Heart left ventricle (tissue), 16 donors: ENCODE data around the gene GPT2. TPM values are rescaled to one million over a fixed set of nuclear protein-coding genes. Genes with fewer than 3 reads are reported as not detected.

Experiments
- ATAC-seq, 4 donors: fragments of 200-7000 bp; cut with Tn5 transposase; one replicate each; pipeline ENCODE4 v1.9.1; 2020 to 2022; ENCODE audit warnings: moderate library complexity in 4 of 4, mild to moderate bottlenecking in 3 of 4, moderate number of reproducible peaks in 1 of 4
- DNase-seq, 5 donors: peaks; one replicate each; pipeline ENCODE4 v3.0.0-alpha.2; 2020
- H3K27ac ChIP-seq, 12 donors: fragments of 200-600 bp; sonication (generic) in 4 of 12; one replicate each; pipeline versions ENCODE4 v1.5.0 to v1.8.0; 2016 to 2022; ENCODE audit warnings: mild to moderate bottlenecking in 2 of 12
- H3K27me3 ChIP-seq, 9 donors: fragments of 200-600 bp; sonication (generic) in 2 of 9; one replicate each; pipeline versions ENCODE4 v1.5.1 to v1.8.0; 2016 to 2022; ENCODE audit warnings: mild to moderate bottlenecking in 3 of 9
- H3K36me3 ChIP-seq, 9 donors: fragments of 200-600 bp; sonication (generic) in 2 of 9; one replicate each; pipeline versions ENCODE4 v1.5.0 to v1.8.0; 2018 to 2022; ENCODE audit warnings: mild to moderate bottlenecking in 2 of 9
- H3K4me1 ChIP-seq, 12 donors: fragments of 200-600 bp; sonication (generic) in 4 of 12; one replicate each; pipeline versions ENCODE4 v1.5.0 to v1.8.0; 2016 to 2022; ENCODE audit warnings: mild to moderate bottlenecking in 3 of 12
- H3K4me3 ChIP-seq, 12 donors: fragments of 200-600 bp; sonication (generic) in 4 of 12; one replicate each; pipeline versions ENCODE4 v1.5.0 to v1.8.0; 2017 to 2022; ENCODE audit warnings: mild to moderate bottlenecking in 9 of 12, moderate library complexity in 4 of 12
- H3K9me3 ChIP-seq, 12 donors: fragments of 200-600 bp; sonication (generic) in 4 of 12; one replicate each; pipeline versions ENCODE4 v1.5.0 to v1.8.0; 2016 to 2022; ENCODE audit warnings: mild to moderate bottlenecking in 1 of 12
- CTCF ChIP-seq, 12 donors: fragments of 200-600 bp; sonication (generic) in 4 of 12; IDR thresholded peaks; one replicate each; pipeline versions ENCODE4 v1.5.0 to v1.8.0; 2018 to 2022; ENCODE audit warnings: antibody characterized with exemption in 12 of 12, mild to moderate bottlenecking in 5 of 12
- POLR2A ChIP-seq, 2 donors: fragments of 450-650 bp; IDR thresholded peaks; one replicate each; pipeline ENCODE4 v1.6.1; 2017; ENCODE audit warnings: antibody characterized with exemption in 2 of 2, mild to moderate bottlenecking in 2 of 2, moderate library complexity in 2 of 2
- WGBS, 4 donors: extraction: QIAGEN DNeasy Blood & Tissue Kit in 2 of 4; methylation state at CpG; one replicate each; pipeline versions ENCODE4 v1.1.5 to v1.1.7; 2013 to 2018; 5-methylcytosine and 5-hydroxymethylcytosine counted together
- intact Hi-C, 10 donors: fragments of 100-400 bp; cut with DNase I; formaldehyde crosslinking; loops; one replicate each; pipeline versions ENCODE4 v1.11.1 to v1.14.2; 2022
- polyA plus RNA-seq, 2 donors: library from polyadenylated mRNA; stranded (reverse); fragments of 200-250 nt; gene quantifications; one replicate each; pipeline ENCODE4 v1.2.3, GENCODE V29; 2013
- total RNA-seq, 9 donors: library from RNA; depleted of rRNA in 2 of 9; stranded (reverse); fragments of >200 nt in 2 of 9; fragmentation: NEBNext Ultra II Directional in 3 of 9; extraction: Animal tissue kit (Norgen Biotek cat#: 25700) in 3 of 9; gene quantifications; one replicate each; pipeline versions ENCODE4 v1.1.0 to v1.2.4, GENCODE V29; 2016 to 2023
- donor health status: ischemic (EF 13 %, LVEDD 7.1; RV severe dilation, severe dysfunction).
- donor health status: healthy with polysubstance abuse.
- donor health status: DM: no; HTN: yes; CAD: no.
- donor health status: DM: no; HTN: no; CAD: no.
- donor health status: ischemic (EF 25% LVEDD 6.9; RV normal size, moderate dysfunction).
- donor health status: ischemic (EF 25% LVEDD 5.7; RV mildly dilated, moderate dysfunction).
- donor health status: healthy.
- donor health status: DM: yes; HTN: yes; CAD: no.
- donor health status: ischemic (EF 35%, LVEDD 5.7; RV mildly dilated, moderate dysfunction).
- donor health status: nonischemic (EF 11% LVEDD 7.7; RV severe dilation, severe dysfunction).
- donor health status: DM: yes; HTN: yes; CAD: no.
- donor health status: PGD.
- donor health status: ischemic (EF 29% LVEDD 5.4; RV normal size, mild dysfunction).
- donor health status: nonischemic (EF 23%, LVEDD 6.1; RV moderate dilation, normal function).

Gene GPT2
- total and polyA plus RNA-seq, 11 donors: 8.5 to 30.6 (median 15.0) TPM

GRCh38 chr16:46896314-46896968 is 12.3 kb downstream of the GPT2 start:
- peak; percentile 9 to 56 (median 38) for ATAC-seq
- H3K9me3 ChIP-seq: no peaks in the 10 kb centered on the region
- no peaks in the 10 kb centered on the region for H3K27me3 ChIP-seq
- DNase-seq: peak in 4 of 5 donors; percentile 39 to 63 (median 54)
- no peak overlapping the region for H3K4me3 ChIP-seq
- WGBS, 4 donors: 32 to 51% (median 40%) methylated on average over 7 of the region's 7 CpGs
- intact Hi-C loops: loop anchor here in 1 of 10 donors (10.0 kb wide), 1 partner anchor 212 kb away; the partner anchor contains the start of genes ORC6 and VPS35
- peaks cover 4 to 44% (median 17%) of the 10 kb centered on the region in 12 donors for H3K4me1 ChIP-seq
- no peak for TF ChIP-seq CTCF (IDR thresholded peaks at IDR 0.05)
- no peak for TF ChIP-seq POLR2A (IDR thresholded peaks at IDR 0.05)
- peak overlapping the region in 10 of 12 donors; percentile 5 to 75 (median 32) for H3K27ac ChIP-seq
- H3K36me3 ChIP-seq: no peaks in the 10 kb centered on the region

- Histone ChIP-seq H3K36me3 (no peaks in the 10 kb centered on the region), H3K27me3 (no peaks in the 10 kb centered on the region), H3K4me1 (peaks cover 4 to 44% (median 17%) of the 10 kb centered on the region in 12 donors), H3K4me3 (no peak overlapping the region), H3K27ac (peak overlapping the region in 10 of 12 donors; percentile 5 to 75 (median 46)), H3K9me3 (no peaks in the 10 kb centered on the region)
- intact Hi-C loops: loop anchor here in 1 of 10 donors (10.0 kb wide), 1 partner anchor 213 kb away; the partner anchor contains the start of genes ORC6 and VPS35
- 52 to 69% (median 56%) methylated on average over 5 to 10 of the region's 10 CpGs for WGBS, 4 donors
- DNase-seq: peak in 3 of 5 donors; percentile 26 to 62 (median 54)
- TF ChIP-seq POLR2A (IDR thresholded peaks at IDR 0.05) (no peak), CTCF (IDR thresholded peaks at IDR 0.05) (no peak)
- ATAC-seq: peak; percentile 11 to 72 (median 68)
Observed at GRCh38 chr16:46897471-46897870, 13.3 kb downstream of the GPT2 start.

GRCh38 chr16:46898006-46898405 is 13.8 kb downstream of the GPT2 start:
- Histone ChIP-seq H3K4me1 (peaks cover 4 to 44% (median 17%) of the 10 kb centered on the region in 12 donors), H3K9me3 (no peaks in the 10 kb centered on the region), H3K36me3 (no peaks in the 10 kb centered on the region), H3K27ac (peak overlapping the region in 10 of 12 donors; percentile 5 to 75 (median 46)), H3K27me3 (no peaks in the 10 kb centered on the region), H3K4me3 (no peak overlapping the region)
- intact Hi-C loops: loop anchor here in 1 of 10 donors (10.0 kb wide), 1 partner anchor 213 kb away; the partner anchor contains the start of genes ORC6 and VPS35
- peak in 1 of 4 donors; percentile 13 for ATAC-seq
- DNase-seq: no peak
- TF ChIP-seq CTCF (IDR thresholded peaks at IDR 0.05) (no peak), POLR2A (IDR thresholded peaks at IDR 0.05) (no peak)
- 77 to 85% (median 83%) methylated on average over 8 to 13 of the region's 13 CpGs for WGBS, 4 donors

- ATAC-seq: no peak
- 85 to 94% (median 92%) methylated on average over 6 to 9 of the region's 9 CpGs for WGBS, 4 donors
- no peak overlapping the region for H3K27ac ChIP-seq
Observed at GRCh38 chr16:46899443-46900143, 15.4 kb downstream of the GPT2 start.

More at GRCh38 chr16:46899443-46900143, 15.4 kb downstream of the GPT2 start:
- H3K27me3 ChIP-seq: no peaks in the 10 kb centered on the region
- intact Hi-C loops: loop anchor here in 2 of 10 donors (10.0 kb wide), 2 partner anchors 215 to 225 kb away; partner anchors contain the start of genes ORC6 (in 1 of the 2) and VPS35 (in 1 of the 2)
- no peak overlapping the region for H3K4me3 ChIP-seq
- DNase-seq: no peak
- H3K9me3 ChIP-seq: no peaks in the 10 kb centered on the region
- no peak for TF ChIP-seq POLR2A (IDR thresholded peaks at IDR 0.05)
- H3K36me3 ChIP-seq: no peaks in the 10 kb centered on the region
- H3K4me1 ChIP-seq: peaks cover 4 to 34% (median 16%) of the 10 kb centered on the region in 12 donors
